Fibroblast of mammary gland (primary cell): ENCODE measurements around the gene ABCA1.
"Not testable (repeated sequence)": the region's sequence is repeated elsewhere in the genome, so short reads cannot be mapped to it uniquely, and the experiment has no call there.

Source experiments
- DNase-seq: peaks from one replicate; pipeline ENCODE4 v3.0.0-alpha.2; 2010; ENCODE audit warnings: low read depth
- H3K4me3 ChIP-seq: 2 replicates; pipeline ENCODE4 v1.5.1; 2011; ENCODE audit warnings: low read depth, mild to moderate bottlenecking, low read length, moderate library complexity; ENCODE audit not compliant: control insufficient read depth
- TF ChIP-seq, protein P1 (sequence below): conservative IDR thresholded peaks from 2 replicates; pipeline ENCODE4 v1.5.1; 2011; ENCODE audit warnings: low read depth, low read length, inconsistent platforms; ENCODE audit not compliant: control insufficient read depth, insufficient read depth

ABCA1 gene

DNA sequence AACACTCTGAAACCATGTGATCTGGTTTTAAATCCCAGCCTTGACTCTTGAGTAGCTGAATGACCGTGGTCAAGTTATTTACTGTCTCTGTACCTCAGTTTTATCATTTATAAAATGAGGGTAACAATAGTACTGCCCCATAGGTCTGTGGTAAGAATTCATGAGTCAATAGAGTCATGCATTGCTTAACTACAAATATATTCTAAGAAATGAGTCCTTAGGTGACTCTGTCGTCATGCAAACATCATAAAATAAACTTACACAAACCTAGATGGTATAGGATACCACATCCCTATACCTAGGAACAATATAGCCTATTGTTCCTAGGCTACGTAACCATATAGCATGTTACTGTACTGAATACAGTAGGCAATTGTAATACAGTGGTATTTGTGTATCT lies 20.3 kb upstream of the ABCA1 start:
- H3K4me3 ChIP-seq = no peak overlapping the region
- TF ChIP-seq, protein P1, sequence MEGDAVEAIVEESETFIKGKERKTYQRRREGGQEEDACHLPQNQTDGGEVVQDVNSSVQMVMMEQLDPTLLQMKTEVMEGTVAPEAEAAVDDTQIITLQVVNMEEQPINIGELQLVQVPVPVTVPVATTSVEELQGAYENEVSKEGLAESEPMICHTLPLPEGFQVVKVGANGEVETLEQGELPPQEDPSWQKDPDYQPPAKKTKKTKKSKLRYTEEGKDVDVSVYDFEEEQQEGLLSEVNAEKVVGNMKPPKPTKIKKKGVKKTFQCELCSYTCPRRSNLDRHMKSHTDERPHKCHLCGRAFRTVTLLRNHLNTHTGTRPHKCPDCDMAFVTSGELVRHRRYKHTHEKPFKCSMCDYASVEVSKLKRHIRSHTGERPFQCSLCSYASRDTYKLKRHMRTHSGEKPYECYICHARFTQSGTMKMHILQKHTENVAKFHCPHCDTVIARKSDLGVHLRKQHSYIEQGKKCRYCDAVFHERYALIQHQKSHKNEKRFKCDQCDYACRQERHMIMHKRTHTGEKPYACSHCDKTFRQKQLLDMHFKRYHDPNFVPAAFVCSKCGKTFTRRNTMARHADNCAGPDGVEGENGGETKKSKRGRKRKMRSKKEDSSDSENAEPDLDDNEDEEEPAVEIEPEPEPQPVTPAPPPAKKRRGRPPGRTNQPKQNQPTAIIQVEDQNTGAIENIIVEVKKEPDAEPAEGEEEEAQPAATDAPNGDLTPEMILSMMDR = no peak
- no peak for DNase-seq

DNA sequence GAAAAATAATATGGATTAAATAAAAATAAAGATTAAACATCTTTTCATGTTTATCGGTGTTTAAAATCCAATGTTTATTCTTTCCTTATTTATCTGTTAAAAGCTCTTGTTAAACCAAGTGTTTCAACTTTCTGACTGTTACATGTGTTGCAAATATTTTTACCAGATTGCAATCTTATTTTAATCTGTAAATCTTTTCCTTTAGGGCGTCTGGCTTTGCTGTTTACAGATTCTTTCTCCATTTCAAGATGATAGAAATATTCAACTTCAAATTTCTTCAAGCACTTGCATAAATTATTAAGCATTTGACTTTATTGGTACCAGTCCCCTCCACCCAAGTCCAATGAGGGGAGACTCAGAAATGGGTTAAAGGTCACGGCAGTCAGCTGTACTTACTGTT lies 16.9 kb upstream of the ABCA1 start:
- H3K4me3 ChIP-seq = no peak overlapping the region
- TF ChIP-seq, protein P1 = no peak
- no peak for DNase-seq

DNA sequence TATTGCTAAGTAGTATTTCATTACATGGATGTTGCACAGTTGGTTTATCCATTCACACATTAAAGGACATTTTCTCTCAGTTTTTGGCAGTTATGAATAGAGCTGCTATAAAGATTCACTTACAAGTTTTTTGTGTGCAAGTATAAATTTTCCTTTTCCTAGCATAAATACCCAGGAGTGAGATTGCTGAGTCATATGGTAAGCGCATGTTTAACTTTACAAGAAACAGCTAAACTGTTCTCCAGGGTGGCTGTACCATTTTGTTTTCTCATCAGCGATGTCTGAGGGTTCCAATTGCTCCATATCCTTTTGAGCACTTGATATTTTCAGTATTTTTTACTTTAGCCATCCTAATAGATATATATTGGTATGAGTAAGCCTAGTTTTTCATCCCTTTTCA lies 16.4 kb upstream of the ABCA1 start:
- TF ChIP-seq, protein P1 = no peak
- H3K4me3 ChIP-seq = no peak overlapping the region
- DNase-seq = no peak

DNA sequence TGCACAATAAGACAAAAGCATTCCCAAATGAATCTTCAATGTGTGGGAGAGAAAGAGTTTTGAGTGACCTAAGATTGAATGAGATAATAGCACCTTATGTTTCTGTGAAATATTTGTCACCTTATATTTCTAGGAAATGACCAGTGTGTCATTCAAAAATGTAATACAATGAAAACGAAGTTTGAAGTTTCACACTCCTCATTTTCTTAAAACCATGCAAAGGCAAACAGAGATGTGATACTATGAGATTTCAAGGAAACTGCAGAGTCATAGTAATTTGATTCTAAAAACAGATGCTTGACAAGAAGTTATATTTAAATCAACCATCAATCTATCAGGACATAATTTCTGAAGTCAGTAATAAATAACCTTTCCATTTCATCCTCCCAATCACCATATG lies 13.6 kb upstream of the ABCA1 start:
- DNase-seq = no peak
- TF ChIP-seq, protein P1 = no peak
- H3K4me3 ChIP-seq = no peak overlapping the region

DNA sequence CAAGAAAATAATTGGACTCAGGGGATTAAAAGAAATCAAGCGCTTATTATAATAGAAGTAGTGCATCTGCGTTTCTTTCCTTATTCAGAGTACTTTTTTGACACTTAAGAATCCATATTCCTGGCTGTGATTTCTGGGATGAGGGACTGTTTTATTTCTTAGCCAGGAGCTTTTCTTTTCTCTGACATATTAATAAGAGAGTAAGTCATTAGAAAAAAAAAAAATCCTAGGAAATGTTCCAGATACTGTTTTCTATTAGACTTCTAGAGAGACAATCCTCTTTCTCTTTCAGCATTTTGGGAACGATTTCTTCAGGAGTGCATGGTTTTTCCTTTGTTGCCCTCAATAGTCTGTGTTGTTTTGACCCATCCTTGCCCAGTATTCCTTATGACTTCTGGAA lies 8.3 kb upstream of the ABCA1 start:
- DNase-seq = no peak
- no peak overlapping the region for H3K4me3 ChIP-seq
- TF ChIP-seq, protein P1 = no peak

DNA sequence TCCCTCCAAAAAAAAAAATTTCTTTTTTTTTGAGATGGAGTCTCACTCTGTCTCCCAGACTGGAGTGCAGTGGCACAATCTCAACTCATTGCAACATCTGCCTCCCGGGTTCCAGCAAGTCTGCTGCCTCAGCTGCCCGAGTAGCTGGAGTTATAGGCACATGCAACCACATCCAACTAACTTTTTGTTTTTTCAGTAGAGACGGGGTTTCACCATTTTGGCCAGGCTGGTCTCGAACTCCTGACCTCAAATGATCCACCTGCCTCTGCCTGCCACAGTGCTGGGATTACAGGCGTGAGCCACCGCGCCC lies 7.5 kb upstream of the ABCA1 start:
- not testable (repeated sequence) for H3K4me3 ChIP-seq, DNase-seq

DNA sequence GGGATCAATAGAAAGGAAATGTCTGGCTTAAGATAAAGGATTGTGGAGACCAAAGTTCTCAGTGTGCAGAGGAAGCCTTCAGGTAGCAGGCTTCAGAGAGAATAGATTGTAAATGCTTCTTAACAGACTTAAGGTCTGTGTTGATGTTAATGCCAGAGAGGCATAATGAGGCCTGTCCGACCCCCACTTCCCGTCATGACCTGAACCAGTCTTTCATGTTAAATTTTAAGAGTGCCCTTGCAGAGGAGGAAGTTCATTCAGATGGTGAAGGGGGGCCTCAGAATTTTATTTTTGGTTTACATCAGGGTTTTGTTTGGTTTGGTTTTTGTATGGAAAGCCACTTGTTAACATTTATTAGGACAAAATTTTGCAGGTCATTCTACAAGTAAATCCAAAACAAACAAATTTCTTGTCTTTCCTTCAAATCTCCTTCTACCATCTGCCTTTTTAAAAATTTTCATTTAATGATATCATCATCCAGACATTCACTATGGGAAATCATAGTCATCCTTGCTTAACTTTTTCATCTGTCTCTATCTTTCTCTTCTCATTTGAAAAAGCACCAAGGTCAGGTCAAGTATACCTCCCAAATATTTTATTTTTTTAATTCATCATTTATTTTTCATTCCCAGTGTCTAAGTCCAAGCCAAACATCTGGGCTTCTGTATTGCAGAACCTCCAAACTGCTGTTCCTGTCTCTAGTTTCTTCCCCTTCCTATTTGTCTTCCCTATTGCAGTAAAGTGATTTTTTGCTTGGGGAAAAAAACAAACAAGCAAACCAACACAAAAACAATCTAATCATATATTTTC lies 6.9 kb upstream of the ABCA1 start:
- H3K4me3 ChIP-seq = no peak overlapping the region
- TF ChIP-seq, protein P1 = no peak
- DNase-seq = no peak

DNA sequence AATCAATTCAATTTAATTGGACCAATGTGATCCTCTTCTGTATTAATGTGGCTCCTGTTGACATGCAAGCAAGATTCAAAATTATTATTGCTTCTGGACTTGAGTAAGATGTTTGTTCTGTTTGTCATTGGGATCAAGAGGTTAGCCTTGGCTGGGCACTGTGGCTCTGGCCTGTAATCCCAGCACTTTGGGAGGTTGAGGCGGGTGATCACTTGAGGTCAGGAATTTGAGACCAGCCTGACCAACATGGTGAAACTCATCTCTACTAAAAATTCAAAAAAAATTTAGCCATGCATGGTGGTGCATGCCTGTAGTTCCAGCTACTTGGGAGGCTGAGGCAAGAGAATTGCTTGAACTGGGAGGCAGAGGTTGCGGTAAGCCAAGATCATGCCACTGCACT lies 5.1 kb upstream of the ABCA1 start:
- not testable (repeated sequence) for DNase-seq, H3K4me3 ChIP-seq
